Measurements from ENCODE around the gene FLRT1.

Gene FLRT1

GRCh38 chr11:64084951-64085710 lies 49.4 kb downstream of the FLRT1 start:
- no peak for TF ChIP-seq CTCF (IDR thresholded peaks at IDR 0.05; ENCODE audit: low read depth, low read length)
- no peak overlapping the region for H3K4me3 ChIP-seq (replicated peaks in 1 of 2; ENCODE audit: low read depth in 2 of 2, low read length in 2 of 2)
- no peak for DNase-seq (ENCODE audit: low read depth in 2 of 2)

Data from cardiac fibroblast (primary cell).